GM21619 (cell line): ENCODE data around the gene TLCD3B.

ENCODE experiments used
- ATAC-seq: cut with Tn5 transposase; IDR thresholded peaks from one replicate; pipeline ENCODE4 v1.9.1; 2021; ENCODE audit not compliant: unreplicated experiment

Gene TLCD3B

DNA sequence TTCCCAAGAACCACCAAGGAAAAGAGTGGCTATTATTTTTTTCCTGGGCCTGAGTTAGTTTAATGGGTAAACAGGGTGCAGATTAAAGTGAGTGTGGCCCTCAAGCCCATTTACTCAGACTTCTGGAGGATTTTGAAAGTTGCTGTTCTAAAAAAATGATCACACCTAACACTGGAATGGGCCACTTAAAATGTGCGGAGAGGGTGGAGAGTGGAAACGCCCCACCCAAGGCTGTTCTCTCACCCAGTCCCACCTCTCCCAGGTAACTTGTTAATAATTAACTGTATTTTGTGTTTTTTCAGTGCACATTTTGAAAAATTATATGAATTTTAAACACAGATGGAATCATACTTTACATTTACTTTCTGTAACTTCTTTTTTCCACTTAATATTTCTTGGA is 41.0 kb downstream of the TLCD3B start:
- ATAC-seq: no peak

DNA sequence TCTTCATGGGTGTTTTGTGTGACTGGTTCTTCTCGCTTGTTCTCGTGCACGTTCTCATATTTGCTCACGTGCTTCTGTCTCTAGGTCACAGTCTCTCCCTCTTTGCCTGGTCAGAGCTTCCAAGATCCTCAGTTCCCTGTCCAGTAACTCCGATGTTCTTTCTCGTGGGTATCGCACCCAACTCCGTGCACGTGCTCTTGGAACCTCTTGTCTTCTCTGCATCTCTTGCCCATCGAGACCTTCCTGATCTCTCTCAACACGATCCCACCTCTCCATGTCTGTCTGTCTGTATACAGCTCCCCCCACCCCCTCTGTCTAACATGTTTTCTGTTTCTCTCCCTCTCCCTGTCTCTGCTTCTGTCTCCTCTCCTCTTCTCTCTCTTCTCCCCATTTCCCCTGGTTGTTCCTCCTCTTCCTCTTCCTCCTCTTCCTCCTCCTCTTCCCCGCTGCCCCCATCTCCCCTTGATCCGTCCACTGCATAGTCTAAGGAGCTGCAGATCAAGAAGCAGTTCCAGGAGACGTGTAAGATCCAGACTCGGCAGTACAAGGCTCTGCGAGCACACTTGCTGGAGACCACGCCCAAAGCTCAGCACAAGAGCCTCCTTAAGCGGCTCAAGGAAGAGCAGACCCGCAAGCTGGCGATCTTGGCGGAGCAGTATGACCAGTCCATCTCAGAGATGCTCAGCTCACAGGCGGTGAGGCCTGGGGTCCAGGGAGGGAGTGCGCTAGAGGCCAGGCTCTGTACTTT is 41.8 kb downstream of the TLCD3B start:
- ATAC-seq: no peak

DNA sequence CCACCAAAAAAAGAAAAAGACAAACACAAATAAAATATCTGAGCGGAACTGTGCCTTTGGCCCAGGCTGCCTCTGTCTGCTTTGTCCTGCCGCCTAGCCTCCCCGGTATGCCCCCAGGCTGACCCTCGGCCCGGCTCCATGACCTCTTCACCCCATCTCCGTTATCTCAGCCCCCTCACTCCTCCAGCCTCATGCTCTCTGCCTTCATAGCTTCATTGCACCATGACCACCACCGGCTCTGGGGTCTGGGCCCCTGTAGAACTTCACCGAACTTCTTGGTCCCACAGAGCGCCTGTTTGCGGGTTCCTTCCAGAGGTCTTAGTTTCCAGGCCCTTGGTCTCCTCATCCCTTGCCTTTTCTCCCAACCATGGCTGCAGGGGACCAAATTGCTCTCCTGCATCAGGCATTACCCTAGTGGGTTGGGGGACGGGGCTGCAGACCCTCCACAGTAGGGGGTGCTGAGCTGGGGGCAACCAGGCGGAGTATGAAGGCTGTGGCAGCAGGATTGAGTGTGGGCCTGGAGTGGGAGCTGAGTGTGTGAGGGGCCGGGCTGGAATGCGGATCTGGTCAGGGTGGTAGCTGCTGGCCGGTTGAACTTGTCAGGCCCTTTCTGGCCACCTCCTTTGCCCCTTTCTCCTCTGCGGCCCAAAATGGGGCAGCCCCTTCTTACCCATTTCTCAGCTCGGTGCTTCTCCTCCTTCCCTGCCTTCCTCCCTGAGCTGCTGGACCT is 42.6 kb downstream of the TLCD3B start:
- ATAC-seq: no peak

DNA sequence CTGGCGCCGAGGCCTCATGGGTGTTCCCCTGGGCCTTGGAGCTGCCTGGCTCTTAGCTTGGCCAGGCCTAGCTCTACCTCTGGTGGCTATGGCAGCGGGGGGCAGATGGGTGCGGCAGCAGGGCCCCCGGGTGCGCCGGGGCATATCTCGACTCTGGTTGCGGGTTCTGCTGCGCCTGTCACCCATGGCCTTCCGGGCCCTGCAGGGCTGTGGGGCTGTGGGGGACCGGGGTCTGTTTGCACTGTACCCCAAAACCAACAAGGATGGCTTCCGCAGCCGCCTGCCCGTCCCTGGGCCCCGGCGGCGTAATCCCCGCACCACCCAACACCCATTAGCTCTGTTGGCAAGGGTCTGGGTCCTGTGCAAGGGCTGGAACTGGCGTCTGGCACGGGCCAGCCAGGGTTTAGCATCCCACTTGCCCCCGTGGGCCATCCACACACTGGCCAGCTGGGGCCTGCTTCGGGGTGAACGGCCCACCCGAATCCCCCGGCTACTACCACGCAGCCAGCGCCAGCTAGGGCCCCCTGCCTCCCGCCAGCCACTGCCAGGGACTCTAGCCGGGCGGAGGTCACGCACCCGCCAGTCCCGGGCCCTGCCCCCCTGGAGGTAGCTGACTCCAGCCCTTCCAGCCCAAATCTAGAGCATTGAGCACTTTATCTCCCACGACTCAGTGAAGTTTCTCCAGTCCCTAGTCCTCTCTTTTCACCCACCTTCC is 43.5 kb downstream of the TLCD3B start:
- no peak for ATAC-seq

DNA sequence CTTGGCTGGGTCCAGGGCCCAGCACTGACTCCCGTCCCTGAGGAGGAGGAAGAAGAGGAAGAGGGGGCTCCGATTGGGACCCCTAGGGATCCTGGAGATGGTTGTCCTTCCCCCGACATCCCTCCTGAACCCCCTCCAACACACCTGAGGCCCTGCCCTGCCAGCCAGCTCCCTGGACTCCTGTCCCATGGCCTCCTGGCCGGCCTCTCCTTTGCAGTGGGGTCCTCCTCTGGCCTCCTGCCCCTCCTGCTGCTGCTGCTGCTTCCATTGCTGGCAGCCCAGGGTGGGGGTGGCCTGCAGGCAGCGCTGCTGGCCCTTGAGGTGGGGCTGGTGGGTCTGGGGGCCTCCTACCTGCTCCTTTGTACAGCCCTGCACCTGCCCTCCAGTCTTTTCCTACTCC is 44.1 kb downstream of the TLCD3B start:
- ATAC-seq: no peak

DNA sequence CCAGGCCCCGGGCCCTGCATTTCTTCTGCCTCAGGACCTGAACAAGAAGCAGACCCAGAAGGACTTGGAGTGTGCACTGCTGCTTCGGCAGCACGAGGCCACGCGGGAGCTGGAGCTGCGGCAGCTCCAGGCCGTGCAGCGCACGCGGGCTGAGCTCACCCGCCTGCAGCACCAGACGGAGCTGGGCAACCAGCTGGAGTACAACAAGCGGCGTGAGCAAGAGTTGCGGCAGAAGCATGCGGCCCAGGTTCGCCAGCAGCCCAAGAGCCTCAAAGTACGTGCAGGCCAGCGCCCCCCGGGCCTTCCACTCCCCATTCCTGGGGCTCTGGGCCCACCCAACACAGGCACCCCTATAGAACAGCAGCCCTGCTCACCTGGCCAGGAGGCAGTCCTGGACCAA is 44.8 kb downstream of the TLCD3B start:
- ATAC-seq: no peak

DNA sequence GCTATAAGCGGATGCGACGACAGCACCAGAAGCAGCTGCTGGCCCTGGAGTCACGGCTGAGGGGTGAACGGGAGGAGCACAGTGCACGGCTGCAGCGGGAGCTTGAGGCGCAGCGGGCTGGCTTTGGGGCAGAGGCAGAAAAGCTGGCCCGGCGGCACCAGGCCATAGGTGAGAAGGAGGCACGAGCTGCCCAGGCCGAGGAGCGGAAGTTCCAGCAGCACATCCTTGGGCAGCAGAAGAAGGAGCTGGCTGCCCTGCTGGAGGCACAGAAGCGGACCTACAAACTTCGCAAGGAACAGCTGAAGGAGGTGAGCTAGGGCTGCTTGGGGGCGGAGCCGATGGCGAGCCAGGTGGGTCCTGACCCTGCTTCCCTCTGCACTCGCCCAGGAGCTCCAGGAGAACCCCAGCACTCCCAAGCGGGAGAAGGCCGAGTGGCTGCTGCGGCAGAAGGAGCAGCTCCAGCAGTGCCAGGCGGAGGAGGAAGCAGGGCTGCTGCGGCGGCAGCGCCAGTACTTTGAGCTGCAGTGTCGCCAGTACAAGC is 45.7 kb downstream of the TLCD3B start:
- no peak for ATAC-seq

DNA sequence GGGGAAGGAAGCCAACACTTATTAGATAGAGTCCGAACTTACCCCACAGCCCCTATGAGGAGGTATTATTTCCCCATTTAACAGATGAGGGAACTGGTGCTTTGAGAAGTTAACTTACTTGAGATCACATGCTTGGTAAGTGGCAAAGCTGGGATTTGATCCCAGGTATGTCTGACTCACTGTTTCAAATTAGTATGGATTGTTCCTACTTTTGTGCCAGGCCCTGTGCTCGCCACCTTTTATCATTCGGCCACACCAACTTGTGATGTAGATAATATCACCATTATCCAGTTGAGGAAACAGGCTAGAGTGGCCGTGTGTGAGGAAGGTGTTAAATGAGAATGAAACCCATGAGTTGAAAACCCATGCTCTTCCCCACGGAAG is 46.3 kb downstream of the TLCD3B start:
- no peak for ATAC-seq

DNA sequence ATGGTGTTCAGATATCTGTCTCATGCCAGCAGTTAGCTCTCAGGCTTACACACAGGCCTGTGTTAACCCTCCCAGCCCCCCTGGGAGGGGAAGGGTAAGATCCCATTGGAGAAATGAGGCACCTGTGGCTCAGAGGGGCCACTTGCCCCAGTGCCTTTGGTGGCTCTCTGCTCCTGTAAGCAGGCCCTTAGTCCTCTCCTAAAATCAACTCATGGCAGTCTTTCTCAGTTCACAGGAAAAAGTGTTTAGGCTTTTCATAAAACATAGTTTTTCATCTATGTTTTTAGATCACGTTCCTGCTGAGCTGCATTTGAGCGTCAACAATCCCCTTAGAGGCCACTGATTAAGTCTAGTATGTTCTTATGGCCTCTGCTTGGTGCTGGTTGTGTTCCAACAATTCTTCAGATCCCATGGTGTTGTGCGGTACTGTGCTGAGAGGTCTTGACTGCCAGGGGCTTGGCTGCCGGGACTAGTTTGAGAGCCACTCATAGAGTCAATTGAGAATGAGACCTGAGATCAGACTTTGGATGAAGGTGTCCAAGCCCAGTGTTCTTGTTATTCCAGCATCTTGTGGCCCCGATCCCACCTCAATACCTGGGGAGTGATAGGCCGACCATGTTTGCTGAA is 46.8 kb downstream of the TLCD3B start:
- ATAC-seq: no peak

DNA sequence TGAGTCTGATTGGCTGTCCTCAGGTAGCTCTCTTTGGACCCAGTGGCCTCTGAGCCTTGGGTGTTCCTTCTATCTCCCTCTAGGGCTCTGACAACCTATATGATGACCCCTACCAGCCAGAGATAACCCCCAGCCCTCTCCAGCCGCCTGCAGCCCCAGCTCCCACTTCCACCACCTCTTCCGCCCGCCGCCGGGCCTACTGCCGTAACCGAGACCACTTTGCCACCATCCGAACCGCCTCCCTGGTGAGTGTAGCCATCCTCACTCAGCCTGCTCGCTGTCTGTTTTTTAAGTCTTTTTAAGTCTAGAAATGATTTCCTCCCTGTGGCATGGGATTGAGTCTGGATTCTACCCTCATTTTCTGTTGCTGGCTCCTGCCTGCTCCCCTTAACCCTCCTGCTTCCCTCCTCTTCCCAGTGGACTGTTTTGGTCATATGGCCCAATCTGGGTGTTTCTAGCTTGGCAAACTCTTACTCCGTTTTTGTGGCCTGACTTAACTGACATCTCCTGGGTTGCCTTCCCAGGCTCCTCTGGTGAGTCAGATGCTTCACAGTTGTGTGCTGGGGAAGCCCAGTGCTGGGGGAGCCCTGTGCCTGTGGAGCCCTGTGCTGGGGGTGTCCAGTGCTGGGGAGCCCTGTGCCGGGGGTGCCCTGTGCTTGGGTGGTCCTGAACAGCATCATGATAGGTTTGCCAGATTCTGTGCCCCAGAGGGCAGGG is 47.5 kb downstream of the TLCD3B start:
- no peak for ATAC-seq

DNA sequence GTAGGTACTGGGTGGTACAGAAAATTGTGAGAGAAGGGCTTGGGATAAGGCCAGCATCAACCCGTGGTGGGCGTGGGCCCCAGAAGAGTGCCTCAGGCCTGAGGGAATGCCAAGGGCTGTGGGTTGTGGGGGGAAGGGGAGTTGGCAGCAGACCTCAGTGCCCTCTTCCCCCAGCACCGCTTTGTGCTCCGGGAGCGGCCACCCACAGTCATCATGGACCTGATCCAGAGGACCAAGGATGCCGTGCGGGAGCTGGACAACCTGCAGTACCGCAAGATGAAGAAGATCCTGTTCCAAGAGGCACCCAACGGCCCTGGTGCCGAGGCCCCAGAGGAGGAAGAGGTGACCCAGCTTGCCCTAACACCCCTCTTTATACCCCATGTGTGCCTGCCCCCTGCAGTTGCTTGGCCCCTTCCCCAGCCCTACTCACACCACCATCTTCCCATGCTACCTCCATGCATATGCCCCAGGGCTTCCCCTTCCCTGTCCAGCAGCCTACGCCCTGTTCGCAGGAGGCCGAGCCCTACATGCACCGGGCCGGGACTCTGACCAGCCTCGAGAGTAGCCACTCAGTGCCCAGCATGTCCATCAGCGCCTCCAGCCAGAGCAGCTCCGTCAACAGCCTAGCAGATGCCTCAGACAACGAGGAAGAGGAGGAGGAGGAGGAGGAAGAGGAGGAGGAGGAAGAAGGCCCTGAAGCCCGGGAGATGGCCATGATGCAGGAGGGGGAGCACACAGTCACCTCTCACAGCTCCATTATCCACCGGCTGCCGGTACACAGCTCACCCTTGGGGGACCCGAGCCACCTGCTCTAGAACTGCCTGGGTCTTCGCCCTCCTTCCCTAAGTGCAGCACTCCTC is 48.3 kb downstream of the TLCD3B start:
- no peak for ATAC-seq

DNA sequence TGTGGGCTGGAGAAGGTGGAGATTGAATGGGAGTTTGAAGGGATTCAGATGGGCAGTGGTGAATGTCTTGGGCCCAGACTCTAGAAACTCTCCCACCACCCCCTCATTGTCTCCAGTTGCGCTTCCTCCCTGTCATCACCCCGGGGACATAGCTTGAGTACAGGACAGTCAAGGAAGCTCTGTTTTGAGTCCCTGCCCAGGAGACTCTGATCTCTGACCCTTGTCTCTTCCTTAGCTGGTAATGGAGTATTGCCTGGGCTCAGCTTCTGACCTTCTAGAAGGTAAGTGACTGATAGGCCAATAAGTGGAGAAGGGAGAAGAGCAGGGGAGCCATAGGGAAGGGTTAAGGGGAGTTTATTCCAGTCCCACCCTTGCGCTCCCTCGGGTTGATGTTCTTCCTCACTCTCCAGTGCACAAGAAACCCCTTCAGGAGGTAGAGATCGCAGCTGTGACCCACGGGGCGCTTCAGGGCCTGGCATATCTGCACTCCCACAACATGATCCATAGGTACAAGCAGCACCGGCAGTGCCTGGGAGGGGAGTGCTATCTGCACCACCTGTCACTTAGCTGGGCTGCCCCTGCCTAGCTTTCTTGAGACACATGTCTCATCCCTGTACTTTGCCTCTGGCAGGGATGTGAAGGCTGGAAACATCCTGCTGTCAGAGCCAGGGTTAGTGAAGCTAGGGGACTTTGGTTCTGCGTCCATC is 52.4 kb downstream of the TLCD3B start:
- ATAC-seq: no peak

DNA sequence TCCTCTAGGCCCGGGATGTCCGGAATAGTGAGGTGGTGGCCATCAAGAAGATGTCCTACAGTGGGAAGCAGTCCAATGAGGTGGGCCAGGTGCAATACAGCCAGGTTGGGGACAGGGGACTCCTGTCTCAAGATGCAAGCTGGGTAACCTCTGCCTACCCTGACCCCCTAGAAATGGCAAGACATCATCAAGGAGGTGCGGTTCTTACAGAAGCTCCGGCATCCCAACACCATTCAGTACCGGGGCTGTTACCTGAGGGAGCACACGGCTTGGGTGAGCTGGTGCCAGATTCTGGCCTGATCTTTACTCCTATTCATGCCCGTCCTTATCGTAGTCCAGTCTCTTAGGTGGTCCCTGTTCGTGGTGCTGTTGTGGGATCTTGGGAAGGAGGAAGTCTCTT is 53.0 kb downstream of the TLCD3B start:
- no peak for ATAC-seq

DNA sequence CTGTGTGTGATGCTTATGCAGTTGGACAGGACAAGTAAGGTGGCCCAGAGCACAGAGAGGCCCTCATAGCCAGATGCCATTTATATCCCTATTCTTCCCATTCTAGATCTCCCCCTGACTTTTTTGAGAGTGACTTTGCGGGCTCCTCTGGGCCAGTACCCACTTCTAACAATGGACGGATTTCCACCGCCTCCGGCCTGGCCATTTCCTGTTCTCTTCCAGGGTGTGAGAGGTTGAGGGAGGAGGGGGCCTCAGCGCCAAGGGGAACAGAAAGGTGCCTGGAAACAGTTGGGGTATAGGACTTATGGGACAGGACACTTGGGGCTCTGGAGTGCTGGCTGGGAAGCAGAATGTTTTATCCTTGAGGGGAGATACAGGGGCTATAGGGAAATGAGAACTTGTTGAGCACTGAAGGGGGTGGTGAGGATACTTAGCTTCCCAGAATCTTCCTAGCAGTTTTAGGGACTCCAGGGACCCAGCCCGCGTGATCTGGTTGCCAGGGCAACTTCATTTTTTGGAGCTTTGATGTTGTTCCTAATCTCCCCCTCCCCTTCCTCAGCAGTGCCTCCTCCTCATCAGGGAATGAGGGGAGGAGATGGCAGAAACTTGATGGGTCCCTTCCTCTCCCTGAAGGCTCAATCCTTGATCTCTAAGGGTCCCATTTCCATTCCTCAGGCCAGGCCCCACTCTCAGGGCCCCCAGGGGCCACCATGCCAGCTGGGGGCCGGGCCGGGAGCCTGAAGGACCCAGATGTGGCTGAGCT is 53.8 kb downstream of the TLCD3B start:
- no peak for ATAC-seq

DNA sequence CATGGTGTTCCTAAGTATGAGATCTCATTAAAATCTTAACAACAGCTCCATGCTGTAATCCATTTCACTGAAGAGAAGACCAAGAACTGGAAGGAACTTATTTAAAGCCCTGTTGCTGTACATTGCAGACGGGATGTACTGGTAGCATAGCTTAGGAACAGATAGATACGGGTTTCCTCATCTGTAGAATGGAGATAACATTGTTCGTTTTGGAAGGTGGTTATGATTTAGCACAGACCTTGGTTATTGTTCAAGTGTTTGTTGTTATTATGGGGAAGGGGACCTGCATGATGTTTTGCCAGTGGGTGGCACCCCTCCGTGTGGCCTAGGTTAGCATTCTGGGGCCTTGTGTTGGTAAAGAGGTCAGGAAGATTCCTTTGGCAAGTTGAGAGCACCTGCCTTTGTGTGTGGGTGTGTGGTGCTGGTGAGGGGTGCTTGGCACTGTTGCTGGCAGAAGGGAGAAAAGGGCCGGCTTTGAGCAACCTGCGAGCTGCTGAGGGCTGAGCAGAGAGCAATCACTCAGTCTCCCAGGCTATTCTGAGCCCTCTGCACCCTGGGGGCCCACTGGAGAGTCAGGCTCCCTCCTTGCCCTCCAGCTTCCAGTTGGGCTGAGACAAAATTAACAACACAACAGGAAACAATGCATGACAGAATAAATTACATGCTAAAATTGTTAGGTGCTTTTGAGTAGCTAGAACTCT is 55.1 kb downstream of the TLCD3B start:
- no peak for ATAC-seq

DNA sequence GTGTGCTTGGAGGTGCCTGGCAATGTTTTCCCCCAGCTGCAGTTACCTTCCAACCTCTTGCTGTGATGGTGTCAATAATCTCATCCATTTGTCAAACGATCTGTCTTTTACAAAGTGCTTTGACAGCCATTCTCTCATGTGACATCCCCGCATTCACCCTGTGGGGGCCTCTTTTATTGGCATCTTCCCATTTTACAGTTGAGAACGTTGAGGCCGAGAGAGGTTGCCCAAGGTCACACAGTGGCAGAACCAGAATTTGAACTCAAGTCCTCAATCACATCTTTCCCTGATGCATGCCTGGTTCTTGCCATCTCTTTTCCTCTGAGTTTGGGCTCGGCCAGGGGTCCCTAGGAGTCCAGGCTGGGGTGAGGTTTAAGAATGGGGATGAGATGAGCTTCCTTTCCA is 55.9 kb downstream of the TLCD3B start:
- no peak for ATAC-seq
